Daoy (cell line): ENCODE results near the gene ACAA1. TPM values are rescaled to one million over a fixed set of nuclear protein-coding genes. Genes with fewer than 3 reads are reported as not detected.
"Not testable (repeated sequence)": the region's sequence is repeated elsewhere in the genome, so short reads cannot be mapped to it uniquely, and the experiment has no call there.

Experiments used
- DNase-seq: peaks from one replicate; pipeline ENCODE4 v3.0.0-alpha.2; 2015; ENCODE audit warnings: low read depth
- total RNA-seq: library from RNA; depleted of rRNA; stranded (reverse); fragments of >200 nt; shearing (Covaris generic); gene quantifications from 2 replicates; pipeline ENCODE4 v1.2.3, GENCODE V29; 2014

The ACAA1 gene
- total RNA-seq, 1 experiment from 2014 or later = 11.2 TPM

- DNase-seq = not testable (repeated sequence)
Measured at GRCh38 chr3:38135621-38136277, 1.2 kb downstream of the ACAA1 start.

- not testable (repeated sequence) for DNase-seq
Measured at GRCh38 chr3:38134517-38135143, 2.3 kb downstream of the ACAA1 start.

GRCh38 chr3:38133557-38134405 is 3.1 kb downstream of the ACAA1 start:
- DNase-seq = no peak

- no peak for DNase-seq
Measured at GRCh38 chr3:38133209-38133556, 3.7 kb downstream of the ACAA1 start.

- peak; percentile 32 for DNase-seq
Measured at GRCh38 chr3:38131621-38132369, 5.1 kb downstream of the ACAA1 start.

GRCh38 chr3:38130631-38131065 is 6.3 kb downstream of the ACAA1 start:
- DNase-seq = no peak

- no peak for DNase-seq
Measured at GRCh38 chr3:38129058-38129457, 7.9 kb downstream of the ACAA1 start.

GRCh38 chr3:38128303-38128655 is 8.6 kb downstream of the ACAA1 start:
- DNase-seq = no peak

- DNase-seq = no peak
Measured at GRCh38 chr3:38127611-38128302, 9.2 kb downstream of the ACAA1 start.

GRCh38 chr3:38126121-38126892 is 10.6 kb downstream of the ACAA1 start:
- DNase-seq = no peak

- no peak for DNase-seq
Measured at GRCh38 chr3:38125305-38126120, 11.4 kb downstream of the ACAA1 start.

- DNase-seq = no peak
Measured at GRCh38 chr3:38124324-38125122, 12.4 kb downstream of the ACAA1 start.

GRCh38 chr3:38122712-38123290 is 14.1 kb downstream of the ACAA1 start:
- no peak for DNase-seq

- DNase-seq = no peak
Measured at GRCh38 chr3:38121832-38122461, 15.0 kb downstream of the ACAA1 start.

GRCh38 chr3:38121451-38121831 is 15.5 kb downstream of the ACAA1 start:
- no peak for DNase-seq

- no peak for DNase-seq
Measured at GRCh38 chr3:38120693-38121450, 16.1 kb downstream of the ACAA1 start.
